Measurements from ENCODE around the gene RNFT2.

RNFT2 gene

GRCh38 chr12:116853507-116853906 lies 115.4 kb downstream of the RNFT2 start (continued):
- TF ChIP-seq ZNF398 (tag by site-specific recombination; IDR thresholded peaks at IDR 0.05) (no peak), PRDM4 (tag by site-specific recombination; IDR thresholded peaks at IDR 0.05) (no peak)

- H3K4me3 ChIP-seq (ENCODE audit: low read depth, low read length), result no peak overlapping the region
- ChIA-PET CTCF (interaction anchor here (0.7 to 2.0 kb wide), 4 partner anchors 11 to 1356 kb away, joined by 3 to 7 read pairs (median 4); no protein-coding TSS in a partner anchor), POLR2A (no interaction called here)
- H3K9me3 ChIP-seq (ENCODE audit: control insufficient read depth, insufficient read depth, low read depth, low read length), result no peaks in the 10 kb centered on the region
- H3K36me3 ChIP-seq (ENCODE audit: control insufficient read depth in 2 of 2, insufficient read depth in 1 of 2, low read length in 2 of 2), result peaks cover 0 to 3% of the 10 kb centered on the region in 2 experiments; a peak in 1 of 3 replicates
- peaks cover 4% of the 10 kb centered on the region for H3K4me1 ChIP-seq (ENCODE audit: control insufficient read depth, insufficient read depth, low read length)
- TF ChIP-seq MZF1 (tag by site-specific recombination; IDR thresholded peaks at IDR 0.05; ENCODE audit: borderline replicate concordance) (no peak), ZNF692 (tag by site-specific recombination; IDR thresholded peaks at IDR 0.05) (no peak), ZNF155 (tag by site-specific recombination; IDR thresholded peaks at IDR 0.05) (no peak), TSHZ1 (tag by site-specific recombination; IDR thresholded peaks at IDR 0.05; ENCODE audit: borderline replicate concordance) (no peak), PRDM10 (tag by site-specific recombination; IDR thresholded peaks at IDR 0.05) (no peak), ZNF837 (tag by site-specific recombination; IDR thresholded peaks at IDR 0.05) (no peak), OVOL3 (tag by site-specific recombination; IDR thresholded peaks at IDR 0.05) (no peak), ZNF433 (tag by site-specific recombination; IDR thresholded peaks at IDR 0.05; ENCODE audit: low read depth) (no peak), ZBTB11 (tag by site-specific recombination; conservative IDR thresholded peaks at IDR 0.05; ENCODE audit: low read depth) (no peak), BCL11A (tag by site-specific recombination; IDR thresholded peaks at IDR 0.05; ENCODE audit: low read depth) (no peak), ZBTB44 (tag by site-specific recombination; IDR thresholded peaks at IDR 0.05) (no peak)
- H3K27ac ChIP-seq (ENCODE audit: extremely low read depth, low read depth, low read length), result no peak overlapping the region
These were observed 117.8 kb downstream of the RNFT2 start for GRCh38 chr12:116855744-116856470.
